SU-DHL-6 (cell line): ENCODE data around the gene LRFN2.

Experiments
- CTCF ChIP-seq: fragments of 200-600 bp; sonication (generic); IDR thresholded peaks from one replicate; pipeline ENCODE4 v1.5.1; 2017; ENCODE audit warnings: antibody characterized with exemption, mild to moderate bottlenecking, low read length, moderate library complexity; ENCODE audit not compliant: insufficient read depth, poor library complexity, severe bottlenecking
- EZH2phosphoT487 ChIP-seq: fragments of 200-600 bp; sonication (generic), shearing (Covaris generic); conservative IDR thresholded peaks from 2 replicates; pipeline ENCODE4 v1.6.1; 2018; ENCODE audit warnings: mild to moderate bottlenecking, antibody characterized with exemption, low read length, moderate library complexity, mixed read lengths

GRCh38 chr6:40362859-40363258 lies 224.3 kb downstream of the LRFN2 start:
- no peak for TF ChIP-seq CTCF
- no peak for TF ChIP-seq EZH2phosphoT487
